Peyer's patch (tissue), 4 donors: Measurements from ENCODE around the gene HELZ2. TPM values are rescaled to one million over a fixed set of nuclear protein-coding genes. Genes with fewer than 3 reads are reported as not detected.
"Not testable (repeated sequence)": the region's sequence is repeated elsewhere in the genome, so short reads cannot be mapped to it uniquely, and the experiment has no call there.

Source experiments
- DNase-seq, 3 donors: peaks; one replicate each; pipeline ENCODE4 v3.0.0-alpha.2; 2017 to 2019
- H3K27ac ChIP-seq, 4 donors: fragments of 200-600 bp; sonication (generic); one replicate each; pipeline ENCODE4 v1.5.1; 2016 to 2019
- H3K27me3 ChIP-seq, 2 donors: fragments of 200-600 bp; sonication (generic); one replicate each; pipeline ENCODE4 v1.5.1; 2019
- H3K36me3 ChIP-seq, 3 donors: fragments of 200-600 bp; sonication (generic); one replicate each; pipeline ENCODE4 v1.5.1; 2016 to 2019
- H3K4me1 ChIP-seq, 4 donors: fragments of 200-600 bp; sonication (generic); one replicate each; pipeline ENCODE4 v1.5.1; 2016 to 2019
- H3K4me3 ChIP-seq, 4 donors: fragments of 200-600 bp; sonication (generic); 1 replicate in 3 of 4; 2 replicates in 1 of 4; pipeline ENCODE4 v1.5.1; 2016 to 2019; ENCODE audit warnings: mild to moderate bottlenecking in 1 of 4
- H3K9me3 ChIP-seq, 4 donors: fragments of 200-600 bp; sonication (generic); one replicate each; pipeline ENCODE4 v1.5.1; 2016 to 2019; ENCODE audit warnings: mild to moderate bottlenecking in 1 of 4
- POLR2A ChIP-seq, 2 donors: fragments of 450-650 bp; IDR thresholded peaks; one replicate each; pipeline ENCODE4 v1.5.1; 2017; ENCODE audit warnings: antibody characterized with exemption in 2 of 2, mild to moderate bottlenecking in 2 of 2, moderate library complexity in 2 of 2
- total RNA-seq, 4 donors: library from RNA; depleted of rRNA; stranded (reverse); fragments of >200 nt; gene quantifications; one replicate each; pipeline ENCODE4 v1.1.0, GENCODE V29; 2016
- TF ChIP-seq, protein P1 (sequence below), 6 experiments: fragments of 450-650 bp in 4 of 6; fragments of 200-600 bp in 2 of 6; sonication (generic) in 1 of 6; IDR thresholded peaks; one replicate each; pipeline ENCODE4 v1.5.1; 2017 to 2019; ENCODE audit warnings: antibody characterized with exemption in 6 of 6, mild to moderate bottlenecking in 3 of 6, moderate library complexity in 1 of 6

Gene HELZ2
- total RNA-seq, 4 donors from 2014 or later, result 32.2 to 42.0 (median 38.4) TPM

GRCh38 chr20:63612276-63612931 lies 38.4 kb upstream of the HELZ2 start:
- Histone ChIP-seq H3K4me1 (no peaks in the 10 kb centered on the region), H3K9me3 (no peaks in the 10 kb centered on the region), H3K36me3 (peaks cover 0 to 22% (median 0%) of the 10 kb centered on the region in 3 donors), H3K27me3 (no peaks in the 10 kb centered on the region), H3K4me3 (no peak overlapping the region), H3K27ac (no peak overlapping the region)
- no peak for DNase-seq
- TF ChIP-seq, protein P1, sequence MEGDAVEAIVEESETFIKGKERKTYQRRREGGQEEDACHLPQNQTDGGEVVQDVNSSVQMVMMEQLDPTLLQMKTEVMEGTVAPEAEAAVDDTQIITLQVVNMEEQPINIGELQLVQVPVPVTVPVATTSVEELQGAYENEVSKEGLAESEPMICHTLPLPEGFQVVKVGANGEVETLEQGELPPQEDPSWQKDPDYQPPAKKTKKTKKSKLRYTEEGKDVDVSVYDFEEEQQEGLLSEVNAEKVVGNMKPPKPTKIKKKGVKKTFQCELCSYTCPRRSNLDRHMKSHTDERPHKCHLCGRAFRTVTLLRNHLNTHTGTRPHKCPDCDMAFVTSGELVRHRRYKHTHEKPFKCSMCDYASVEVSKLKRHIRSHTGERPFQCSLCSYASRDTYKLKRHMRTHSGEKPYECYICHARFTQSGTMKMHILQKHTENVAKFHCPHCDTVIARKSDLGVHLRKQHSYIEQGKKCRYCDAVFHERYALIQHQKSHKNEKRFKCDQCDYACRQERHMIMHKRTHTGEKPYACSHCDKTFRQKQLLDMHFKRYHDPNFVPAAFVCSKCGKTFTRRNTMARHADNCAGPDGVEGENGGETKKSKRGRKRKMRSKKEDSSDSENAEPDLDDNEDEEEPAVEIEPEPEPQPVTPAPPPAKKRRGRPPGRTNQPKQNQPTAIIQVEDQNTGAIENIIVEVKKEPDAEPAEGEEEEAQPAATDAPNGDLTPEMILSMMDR (IDR thresholded peaks at IDR 0.05), result no peak
- no peak for TF ChIP-seq POLR2A (IDR thresholded peaks at IDR 0.05)

GRCh38 chr20:63611646-63612045 lies 37.6 kb upstream of the HELZ2 start:
- DNase-seq, result no peak

GRCh38 chr20:63610581-63611435 lies 36.8 kb upstream of the HELZ2 start:
- Histone ChIP-seq H3K4me3 (no peak overlapping the region), H3K9me3 (no peaks in the 10 kb centered on the region), H3K27ac (no peak overlapping the region), H3K36me3 (peaks cover 0 to 8% (median 0%) of the 10 kb centered on the region in 3 donors), H3K27me3 (no peaks in the 10 kb centered on the region), H3K4me1 (no peaks in the 10 kb centered on the region)
- DNase-seq, result no peak
- TF ChIP-seq POLR2A (IDR thresholded peaks at IDR 0.05), result no peak
- TF ChIP-seq, protein P1 (IDR thresholded peaks at IDR 0.05), result no peak

More at GRCh38 chr20:63611646-63612045, 37.6 kb upstream of the HELZ2 start:
- Histone ChIP-seq H3K9me3 (no peaks in the 10 kb centered on the region), H3K36me3 (peaks cover 0 to 15% (median 0%) of the 10 kb centered on the region in 3 donors), H3K27ac (no peak overlapping the region), H3K4me3 (no peak overlapping the region), H3K4me1 (no peaks in the 10 kb centered on the region), H3K27me3 (no peaks in the 10 kb centered on the region)
- no peak for TF ChIP-seq POLR2A (IDR thresholded peaks at IDR 0.05)
- TF ChIP-seq, protein P1 (IDR thresholded peaks at IDR 0.05), result no peak

GRCh38 chr20:63606686-63607085 lies 32.6 kb upstream of the HELZ2 start:
- Histone ChIP-seq H3K4me3 (no peak overlapping the region), H3K36me3 (peaks cover 0 to 17% (median 3%) of the 10 kb centered on the region in 3 donors), H3K27ac (no peak overlapping the region), H3K4me1 (no peaks in the 10 kb centered on the region), H3K27me3 (no peaks in the 10 kb centered on the region), H3K9me3 (no peaks in the 10 kb centered on the region)
- TF ChIP-seq, protein P1 (IDR thresholded peaks at IDR 0.05), result no peak
- no peak for TF ChIP-seq POLR2A (IDR thresholded peaks at IDR 0.05)
- no peak for DNase-seq

DNA sequence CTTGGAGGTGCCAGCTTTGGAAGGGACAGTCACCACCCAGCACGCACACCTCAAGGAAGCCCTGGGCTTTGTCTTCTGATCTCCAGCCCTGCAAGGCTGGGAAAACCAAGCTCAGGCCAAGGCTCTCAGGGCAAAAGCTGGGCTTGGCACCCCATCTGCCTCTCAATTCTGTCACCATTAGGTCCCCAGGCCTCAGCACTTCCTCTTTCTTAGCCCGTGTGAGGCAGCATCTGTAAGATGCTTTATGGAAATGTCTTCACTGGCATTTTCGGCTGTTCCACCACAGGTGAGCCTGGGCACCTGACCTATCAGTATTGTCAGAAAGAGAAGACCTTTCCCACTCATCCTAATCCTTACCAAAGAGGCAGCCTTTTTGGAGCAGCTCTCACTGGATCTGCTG lies 28.3 kb upstream of the HELZ2 start:
- no peak for DNase-seq
- H3K27me3 ChIP-seq, result no peaks in the 10 kb centered on the region
- no peak overlapping the region for H3K4me3 ChIP-seq
- H3K9me3 ChIP-seq, result no peaks in the 10 kb centered on the region
- no peak overlapping the region for H3K27ac ChIP-seq
- TF ChIP-seq, protein P1 (IDR thresholded peaks at IDR 0.05), result no peak
- TF ChIP-seq POLR2A (IDR thresholded peaks at IDR 0.05), result no peak
- H3K36me3 ChIP-seq, result peaks cover 0 to 58% (median 3%) of the 10 kb centered on the region in 3 donors
- no peaks in the 10 kb centered on the region for H3K4me1 ChIP-seq

DNA sequence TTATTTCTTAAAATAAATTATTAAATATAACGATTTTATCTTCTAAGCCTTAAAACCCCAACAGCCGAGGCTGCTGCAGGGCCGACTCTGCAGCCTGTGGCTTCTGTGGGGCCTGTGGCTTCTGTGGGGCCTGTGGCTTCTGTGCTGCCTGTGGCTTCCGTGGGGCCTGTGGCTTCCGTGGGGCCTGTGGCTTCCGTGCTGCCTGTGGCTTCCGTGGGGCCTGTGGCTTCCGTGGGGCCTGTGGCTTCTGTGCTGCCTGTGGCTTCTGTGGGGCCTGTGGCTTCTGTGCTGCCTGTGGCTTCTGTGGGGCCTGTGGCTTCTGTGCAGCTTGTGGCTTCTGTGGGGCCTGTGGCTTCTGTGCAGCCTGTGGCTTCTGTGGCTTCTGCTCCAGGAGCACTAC lies 27.6 kb upstream of the HELZ2 start:
- H3K27ac ChIP-seq, H3K27me3 ChIP-seq, DNase-seq, H3K9me3 ChIP-seq, H3K4me1 ChIP-seq, H3K4me3 ChIP-seq: not testable (repeated sequence)
- H3K36me3 ChIP-seq, result peaks cover 0 to 64% (median 3%) of the 10 kb centered on the region in 3 donors
